SK-N-SH (cell line): ENCODE measurements around the gene KCNQ5. TPM values are rescaled to one million over a fixed set of nuclear protein-coding genes. Genes with fewer than 3 reads are reported as not detected.

ENCODE experiments used
- CTCF ChIA-PET: fragments of 300-600, 350-600 bp; formaldehyde crosslinking; extraction: SDS; loops from one replicate; lab custom pipeline; 2021; lab: Yijun Ruan, JAX
- POLR2A ChIA-PET: fragments of 350-600 bp; sonication (Branson Sonifier 250); formaldehyde crosslinking; extraction: SDS; loops from one replicate; lab custom pipeline; 2020; ENCODE audit warnings: antibody characterized with exemption, inconsistent platforms; lab: Yijun Ruan, JAX
- DNase-seq: peaks from one replicate; pipeline ENCODE4 v3.0.0; 2012
- H2AFZ ChIP-seq: fragments of 200-600 bp; sonication (generic); 2 replicates; pipeline ENCODE4 v1.8.1; 2016; ENCODE audit warnings: antibody characterized with exemption, mild to moderate bottlenecking, low read depth
- H3F3A ChIP-seq: fragments of 200-600 bp; sonication (generic); replicated peaks from 2 replicates; pipeline ENCODE3; 2016; ENCODE audit warnings: antibody characterized with exemption, mild to moderate bottlenecking; ENCODE audit not compliant: insufficient read depth
- H3K27ac ChIP-seq, 2 experiments: fragments of 200-500 bp in 1 of 2; fragments of 200-600 bp in 1 of 2; sonication (Bioruptor generic) in 1 of 2; sonication (generic), shearing (Covaris generic) in 1 of 2; 2 replicates each; pipeline versions ENCODE4 v1.5.1 to v1.6.1; 2014 to 2016; ENCODE audit warnings: low read depth in 2 of 2, inconsistent platforms in 1 of 2, low read length in 1 of 2, mild to moderate bottlenecking in 1 of 2, mixed read lengths in 1 of 2
- H3K27me3 ChIP-seq: fragments of 200-600 bp; sonication (generic), shearing (Covaris generic); 2 replicates; pipeline ENCODE4 v1.6.1; 2016; ENCODE audit warnings: mixed run types; ENCODE audit not compliant: insufficient read depth
- H3K36me3 ChIP-seq, 2 experiments: fragments of 200-500 bp in 1 of 2; fragments of 200-600 bp in 1 of 2; sonication (Bioruptor generic) in 1 of 2; sonication (generic) in 1 of 2; replicated peaks in 1 of 2; 2 replicates each; pipeline versions ENCODE3 to v1.5.1; 2014 to 2016; ENCODE audit warnings: low read length in 1 of 2, mild to moderate bottlenecking in 1 of 2; ENCODE audit not compliant: insufficient read depth in 2 of 2, control insufficient read depth in 1 of 2
- H3K4me1 ChIP-seq, 2 experiments: fragments of 200-500 bp in 1 of 2; fragments of 200-600 bp in 1 of 2; sonication (Bioruptor generic) in 1 of 2; sonication (generic), shearing (Covaris generic) in 1 of 2; 2 replicates each; pipeline versions ENCODE4 v1.5.1 to v1.6.1; 2014 to 2016; ENCODE audit warnings: low read depth in 1 of 2, low read length in 1 of 2, mixed run types in 1 of 2; ENCODE audit not compliant: insufficient read depth in 2 of 2, control insufficient read depth in 1 of 2
- H3K4me2 ChIP-seq: fragments of 200-600 bp; sonication (generic), shearing (Covaris generic); 2 replicates; pipeline ENCODE4 v1.6.1; 2017; ENCODE audit warnings: mixed run types
- H3K4me3 ChIP-seq, 2 experiments: fragments of 200-500 bp in 1 of 2; fragments of 200-600 bp in 1 of 2; sonication (Bioruptor generic) in 1 of 2; sonication (generic), shearing (Covaris generic) in 1 of 2; 2 replicates each; pipeline versions ENCODE4 v1.5.1 to v1.8.1; 2014 to 2016; ENCODE audit warnings: low read depth in 2 of 2, inconsistent platforms in 1 of 2, low read length in 1 of 2, mild to moderate bottlenecking in 1 of 2, mixed read lengths in 1 of 2, moderate library complexity in 1 of 2
- H3K79me2 ChIP-seq: fragments of 200-600 bp; sonication (generic); 2 replicates; pipeline ENCODE4 v1.8.1; 2017; ENCODE audit warnings: mild to moderate bottlenecking; ENCODE audit not compliant: insufficient read depth
- H3K9ac ChIP-seq: fragments of 200-600 bp; sonication (generic); 2 replicates; pipeline ENCODE4 v1.6.1; 2017; ENCODE audit warnings: mixed run types
- H3K9me2 ChIP-seq: fragments of 200-600 bp; sonication (generic); 2 replicates; pipeline ENCODE4 v1.6.1; 2017; ENCODE audit warnings: mixed run types
- H3K9me3 ChIP-seq: fragments of 200-600 bp; sonication (generic); 2 replicates; pipeline ENCODE4 v1.6.1; 2017; ENCODE audit warnings: mixed run types, mild to moderate bottlenecking, moderate library complexity
- H4K20me1 ChIP-seq: fragments of 200-600 bp; sonication (generic); 2 replicates; pipeline ENCODE4 v1.6.1; 2017; ENCODE audit warnings: mild to moderate bottlenecking, mixed run types; ENCODE audit not compliant: insufficient read depth
- FOXJ3 ChIP-seq: sonication (generic); formaldehyde crosslinking; IDR thresholded peaks from 2 replicates; pipeline ENCODE4 v1.5.1; 2020; ENCODE audit warnings: mild to moderate bottlenecking, missing genetic modification reagents
- GABPA ChIP-seq: IDR thresholded peaks from 2 replicates; pipeline ENCODE4 v1.4.0; 2012; ENCODE audit warnings: low read depth, mild to moderate bottlenecking
- GATA2 ChIP-seq: sonication (generic); formaldehyde crosslinking; IDR thresholded peaks from 2 replicates; pipeline ENCODE4 v1.5.0; 2020; ENCODE audit warnings: mild to moderate bottlenecking, missing genetic modification reagents
- NRF1 ChIP-seq: IDR thresholded peaks from 2 replicates; pipeline ENCODE4 v1.6.1; 2012; ENCODE audit warnings: low read depth, mild to moderate bottlenecking, low read length
- RFX5 ChIP-seq: IDR thresholded peaks from 2 replicates; pipeline ENCODE4 v1.6.1; 2012; ENCODE audit warnings: mild to moderate bottlenecking, improper control_type of control experiment, low read length
- RXRA ChIP-seq: IDR thresholded peaks from 2 replicates; pipeline ENCODE4 v1.4.0; 2012; ENCODE audit warnings: low read depth, mild to moderate bottlenecking, borderline replicate concordance
- USF1 ChIP-seq: IDR thresholded peaks from 2 replicates; pipeline ENCODE4 v1.4.0; 2012; ENCODE audit warnings: low read depth, borderline replicate concordance
- WGBS: methylation state at CpG from one replicate; pipeline ENCODE4 v1.1.6; 2017; ENCODE audit warnings: low lambda C conversion rate; 5-methylcytosine and 5-hydroxymethylcytosine counted together
- polyA plus RNA-seq, 3 experiments: library from polyadenylated mRNA; depleted of rRNA; stranded (reverse); fragments of >200 nt; gene quantifications; 2 replicates each; pipeline ENCODE4 v1.2.3, GENCODE V29; 2012
- TF ChIP-seq, protein P1 (sequence below): IDR thresholded peaks from 2 replicates; pipeline ENCODE4; 2012
- TF ChIP-seq, protein P2 (sequence below): fragments of 150-350 bp; IDR thresholded peaks from 2 replicates; pipeline ENCODE4 v1.6.1; 2017; ENCODE audit warnings: antibody characterized with exemption, low read length, low read depth, borderline replicate concordance

KCNQ5 gene
- polyA plus RNA-seq, 1 of the 3 experiments (the other 2 are of a cell fraction): 3.2 TPM

DNA sequence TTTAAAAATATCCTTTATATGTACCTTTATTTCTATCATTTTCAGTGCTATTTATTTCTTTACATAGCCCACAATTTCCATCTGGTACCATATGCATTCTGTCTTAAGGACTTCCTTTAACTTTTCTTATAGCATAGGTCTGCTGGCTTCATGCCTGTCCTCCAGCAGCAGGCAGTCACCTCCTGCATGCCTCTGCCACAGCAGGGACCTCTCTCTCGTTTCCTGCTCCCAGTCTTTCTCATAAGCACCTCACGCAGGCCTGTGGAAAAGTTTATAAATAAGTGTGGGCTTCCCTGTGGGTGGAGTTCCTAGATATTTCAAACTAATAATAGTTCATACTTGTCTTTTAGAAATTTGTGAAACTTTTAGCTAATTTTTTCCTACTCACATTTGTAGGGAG lies 133.9 kb downstream of the KCNQ5 start:
- WGBS: 90% methylated on average over 2 of the region's 2 CpGs
- no peaks in the 10 kb centered on the region for H4K20me1 ChIP-seq
- no peak overlapping the region for H2AFZ ChIP-seq
- no peak overlapping the region for H3K27ac ChIP-seq
- H3K4me3 ChIP-seq: no peak overlapping the region
- H3F3A ChIP-seq: peaks cover 10% of the 10 kb centered on the region
- TF ChIP-seq USF1 (no peak), NRF1 (no peak), RXRA (no peak), RFX5 (no peak), FOXJ3 (CRISPR knock-in tag) (no peak), GATA2 (CRISPR knock-in tag) (no peak)
- TF ChIP-seq, protein P1, sequence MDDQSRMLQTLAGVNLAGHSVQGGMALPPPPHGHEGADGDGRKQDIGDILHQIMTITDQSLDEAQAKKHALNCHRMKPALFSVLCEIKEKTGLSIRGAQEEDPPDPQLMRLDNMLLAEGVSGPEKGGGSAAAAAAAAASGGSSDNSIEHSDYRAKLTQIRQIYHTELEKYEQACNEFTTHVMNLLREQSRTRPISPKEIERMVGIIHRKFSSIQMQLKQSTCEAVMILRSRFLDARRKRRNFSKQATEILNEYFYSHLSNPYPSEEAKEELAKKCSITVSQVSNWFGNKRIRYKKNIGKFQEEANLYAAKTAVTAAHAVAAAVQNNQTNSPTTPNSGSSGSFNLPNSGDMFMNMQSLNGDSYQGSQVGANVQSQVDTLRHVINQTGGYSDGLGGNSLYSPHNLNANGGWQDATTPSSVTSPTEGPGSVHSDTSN: no peak
- TF ChIP-seq, protein P2, sequence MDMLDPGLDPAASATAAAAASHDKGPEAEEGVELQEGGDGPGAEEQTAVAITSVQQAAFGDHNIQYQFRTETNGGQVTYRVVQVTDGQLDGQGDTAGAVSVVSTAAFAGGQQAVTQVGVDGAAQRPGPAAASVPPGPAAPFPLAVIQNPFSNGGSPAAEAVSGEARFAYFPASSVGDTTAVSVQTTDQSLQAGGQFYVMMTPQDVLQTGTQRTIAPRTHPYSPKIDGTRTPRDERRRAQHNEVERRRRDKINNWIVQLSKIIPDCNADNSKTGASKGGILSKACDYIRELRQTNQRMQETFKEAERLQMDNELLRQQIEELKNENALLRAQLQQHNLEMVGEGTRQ: no peak
- H3K36me3 ChIP-seq: peaks cover 0 to 3% of the 10 kb centered on the region in 2 experiments
- H3K9me3 ChIP-seq: no peaks in the 10 kb centered on the region
- CTCF ChIA-PET: no interaction called here
- H3K4me1 ChIP-seq: peaks cover 0 to 14% of the 10 kb centered on the region in 2 experiments; a peak in 2 of 4 replicates
- H3K9me2 ChIP-seq: no peaks in the 10 kb centered on the region
- no peaks in the 10 kb centered on the region for H3K27me3 ChIP-seq
- POLR2A ChIA-PET: no interaction called here
- DNase-seq: no peak
- H3K79me2 ChIP-seq: peaks cover 91% of the 10 kb centered on the region
- no peak overlapping the region for H3K4me2 ChIP-seq
- H3K9ac ChIP-seq: no peak overlapping the region

GRCh38 chr6:72757048-72757447 lies 135.2 kb downstream of the KCNQ5 start:
- Histone ChIP-seq H3K79me2 (peaks cover 90% of the 10 kb centered on the region), H3K27ac (no peak overlapping the region), H3K4me3 (no peak overlapping the region), H3K9ac (no peak overlapping the region), H3K9me3 (no peaks in the 10 kb centered on the region), H3K4me2 (no peak overlapping the region), H4K20me1 (no peaks in the 10 kb centered on the region), H2AFZ (no peak overlapping the region), H3K27me3 (no peaks in the 10 kb centered on the region), H3K4me1 (peaks cover 3 to 18% of the 10 kb centered on the region in 2 experiments; a peak in 3 of 4 replicates), H3F3A (peaks cover 5% of the 10 kb centered on the region), H3K36me3 (peaks cover 0 to 3% of the 10 kb centered on the region in 2 experiments), H3K9me2 (no peaks in the 10 kb centered on the region)
- no peak for TF ChIP-seq USF1
- no peak for TF ChIP-seq FOXJ3 (CRISPR knock-in tag)
- no peak for TF ChIP-seq NRF1
- TF ChIP-seq, protein P1: peak; percentile 32; the same call in 1 of the 2 replicates
- no peak for TF ChIP-seq GABPA
- WGBS: 67% methylated on average over 3 of the region's 3 CpGs
- POLR2A ChIA-PET: no interaction called here
- CTCF ChIA-PET: no interaction called here
- no peak for DNase-seq
